GM12892 (cell line): ENCODE data around the gene OSBP2.

Experiments
- POLR2A ChIP-seq: IDR thresholded peaks from 2 replicates; pipeline ENCODE4 v1.6.1; 2011; ENCODE audit warnings: low read depth, low read length, control low read depth
- POLR2AphosphoS5 ChIP-seq: IDR thresholded peaks from 2 replicates; pipeline ENCODE4 v1.6.1; 2011; ENCODE audit warnings: low read depth, low read length, control low read depth

DNA sequence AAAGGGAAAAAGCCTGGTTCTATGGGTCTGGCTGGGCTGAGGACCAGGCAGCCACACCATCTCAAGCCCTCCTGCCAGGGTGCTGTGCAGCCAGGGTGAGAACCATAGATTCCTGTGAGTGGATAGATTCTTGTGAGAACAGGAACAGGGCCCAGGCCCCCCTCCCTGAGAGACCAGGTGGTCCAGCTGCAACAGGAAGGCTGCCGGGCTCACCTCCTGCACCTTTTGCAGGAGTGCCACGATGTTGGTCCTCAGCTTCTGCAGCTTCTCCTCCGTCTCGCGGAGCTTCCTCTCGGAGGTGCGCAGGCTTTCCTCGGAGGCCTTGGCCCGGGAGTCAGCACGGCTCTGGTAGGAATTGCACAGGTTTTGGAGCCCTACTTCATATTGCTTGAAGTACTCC, 233.1 kb downstream of the OSBP2 start:
- no peak for TF ChIP-seq POLR2AphosphoS5
- no peak for TF ChIP-seq POLR2A
